Ascending aorta (tissue), 2 donors: ENCODE measurements around the gene ARHGAP15. TPM values are rescaled to one million over a fixed set of nuclear protein-coding genes. Genes with fewer than 3 reads are reported as not detected.

Experiments used
- DNase-seq, 2 donors: peaks; one replicate each; pipeline ENCODE4 v3.0.0-alpha.2; 2019; ENCODE audit warnings: low spot score in 2 of 2
- H3K27ac ChIP-seq, 2 donors: fragments of 200-600 bp; sonication (generic); one replicate each; pipeline ENCODE4 v1.5.1; 2016 to 2017; ENCODE audit warnings: mild to moderate bottlenecking in 1 of 2
- H3K27me3 ChIP-seq: fragments of 200-600 bp; sonication (generic); one replicate; pipeline ENCODE4 v1.5.1; 2017
- H3K36me3 ChIP-seq, 2 donors: fragments of 200-600 bp; sonication (generic); one replicate each; pipeline ENCODE4 v1.5.1; 2016
- H3K4me1 ChIP-seq, 2 donors: fragments of 200-600 bp; sonication (generic); one replicate each; pipeline ENCODE4 v1.5.1; 2016 to 2017; ENCODE audit warnings: mild to moderate bottlenecking in 1 of 2
- H3K4me3 ChIP-seq, 2 donors: fragments of 200-600 bp; sonication (generic); one replicate each; pipeline ENCODE4 v1.5.1; 2016 to 2017; ENCODE audit warnings: mild to moderate bottlenecking in 1 of 2
- H3K9me3 ChIP-seq, 2 donors: fragments of 200-600 bp; sonication (generic); one replicate each; pipeline ENCODE4 v1.5.1; 2016
- intact Hi-C: fragments of 100-400 bp; cut with DNase I; formaldehyde crosslinking; loops from one replicate; pipeline ENCODE4 v1.15.1; 2023
- total RNA-seq: library from RNA; depleted of rRNA; stranded (reverse); fragments of >200 nt; gene quantifications from one replicate; pipeline ENCODE4 v1.1.0, GENCODE V29; 2016
- TF ChIP-seq, protein P1 (sequence below), 3 experiments: fragments of 200-600 bp in 2 of 3; fragments of 450-650 bp in 1 of 3; sonication (generic) in 2 of 3; IDR thresholded peaks; one replicate each; pipeline ENCODE4 v1.5.1; 2016 to 2019; ENCODE audit warnings: antibody characterized with exemption in 3 of 3, mild to moderate bottlenecking in 1 of 3, moderate library complexity in 1 of 3

Gene ARHGAP15
- total RNA-seq, 1 donor from 2014 or later = 1.4 TPM

DNA sequence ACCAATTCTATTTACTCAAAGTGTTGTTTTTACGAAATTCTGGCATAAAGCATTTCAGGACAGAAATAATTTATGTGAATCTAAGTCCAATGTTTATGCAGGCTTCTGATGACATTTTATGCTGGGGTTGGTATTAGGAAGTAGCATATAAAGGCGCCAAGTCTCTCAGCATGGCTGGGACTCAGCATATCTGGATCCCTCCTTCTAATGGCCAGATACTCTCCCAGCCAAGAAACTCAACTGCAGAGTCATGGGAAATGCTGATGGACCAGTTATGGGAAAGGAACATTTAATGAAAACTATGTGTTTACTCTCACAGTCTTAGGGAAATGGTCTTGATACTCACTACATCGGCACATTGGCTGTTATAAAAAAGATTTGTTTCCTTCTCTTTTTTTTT lies 392.2 kb downstream of the ARHGAP15 start:
- peaks cover 3 to 18% of the 10 kb centered on the region in 2 donors for H3K4me1 ChIP-seq
- TF ChIP-seq, protein P1, sequence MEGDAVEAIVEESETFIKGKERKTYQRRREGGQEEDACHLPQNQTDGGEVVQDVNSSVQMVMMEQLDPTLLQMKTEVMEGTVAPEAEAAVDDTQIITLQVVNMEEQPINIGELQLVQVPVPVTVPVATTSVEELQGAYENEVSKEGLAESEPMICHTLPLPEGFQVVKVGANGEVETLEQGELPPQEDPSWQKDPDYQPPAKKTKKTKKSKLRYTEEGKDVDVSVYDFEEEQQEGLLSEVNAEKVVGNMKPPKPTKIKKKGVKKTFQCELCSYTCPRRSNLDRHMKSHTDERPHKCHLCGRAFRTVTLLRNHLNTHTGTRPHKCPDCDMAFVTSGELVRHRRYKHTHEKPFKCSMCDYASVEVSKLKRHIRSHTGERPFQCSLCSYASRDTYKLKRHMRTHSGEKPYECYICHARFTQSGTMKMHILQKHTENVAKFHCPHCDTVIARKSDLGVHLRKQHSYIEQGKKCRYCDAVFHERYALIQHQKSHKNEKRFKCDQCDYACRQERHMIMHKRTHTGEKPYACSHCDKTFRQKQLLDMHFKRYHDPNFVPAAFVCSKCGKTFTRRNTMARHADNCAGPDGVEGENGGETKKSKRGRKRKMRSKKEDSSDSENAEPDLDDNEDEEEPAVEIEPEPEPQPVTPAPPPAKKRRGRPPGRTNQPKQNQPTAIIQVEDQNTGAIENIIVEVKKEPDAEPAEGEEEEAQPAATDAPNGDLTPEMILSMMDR (IDR thresholded peaks at IDR 0.05) = no peak
- H3K36me3 ChIP-seq = no peaks in the 10 kb centered on the region
- no peak overlapping the region for H3K27ac ChIP-seq
- DNase-seq = no peak
- H3K27me3 ChIP-seq = no peaks in the 10 kb centered on the region
- no peaks in the 10 kb centered on the region for H3K9me3 ChIP-seq
- intact Hi-C loops = no loop called here
- no peak overlapping the region for H3K4me3 ChIP-seq

DNA sequence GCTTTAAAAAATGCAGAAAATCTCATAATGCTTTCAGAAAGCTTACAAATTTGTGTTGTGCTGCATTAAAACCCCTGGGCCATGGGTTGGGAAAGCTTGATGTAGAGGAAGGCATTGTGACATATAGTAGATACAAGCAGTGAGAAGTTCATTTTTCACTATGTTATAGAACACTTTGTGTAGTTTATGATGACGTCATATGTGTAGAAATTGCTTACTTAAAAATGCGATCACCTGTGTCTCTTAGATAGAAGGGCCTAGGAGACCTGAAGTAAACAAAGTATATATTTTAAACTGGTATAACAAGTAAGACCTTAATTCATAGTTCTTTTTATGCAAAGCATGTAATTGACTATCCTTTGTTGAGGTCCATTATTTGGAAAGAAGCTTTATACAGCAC lies 393.5 kb downstream of the ARHGAP15 start:
- Histone ChIP-seq H3K9me3 (no peaks in the 10 kb centered on the region), H3K4me1 (peaks cover 3 to 18% of the 10 kb centered on the region in 2 donors), H3K36me3 (no peaks in the 10 kb centered on the region), H3K27me3 (no peaks in the 10 kb centered on the region), H3K27ac (no peak overlapping the region), H3K4me3 (no peak overlapping the region)
- no peak for DNase-seq
- TF ChIP-seq, protein P1 (IDR thresholded peaks at IDR 0.05) = no peak
- intact Hi-C loops = no loop called here

DNA sequence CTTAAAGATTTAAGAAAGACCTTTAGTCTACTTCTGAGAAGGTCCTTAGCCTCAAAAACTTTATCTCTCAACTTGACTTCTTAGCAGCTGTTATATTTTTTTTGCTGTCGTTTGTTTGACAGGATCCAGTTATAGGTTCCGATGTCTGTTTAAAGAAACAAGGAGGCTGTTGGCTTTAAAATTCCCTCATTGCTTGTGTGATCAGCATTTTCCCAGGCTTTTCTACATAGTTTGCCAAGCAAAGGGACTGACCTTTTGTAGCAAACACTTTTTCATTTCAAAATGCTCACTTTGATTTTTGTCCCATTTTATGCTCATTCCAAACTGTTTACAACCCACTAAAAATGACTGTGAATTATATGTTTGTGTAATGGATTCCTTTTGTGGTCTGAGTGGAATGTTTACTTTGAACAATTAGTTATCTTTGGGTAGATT lies 394.9 kb downstream of the ARHGAP15 start:
- TF ChIP-seq, protein P1 (IDR thresholded peaks at IDR 0.05) = no peak
- Histone ChIP-seq H3K27me3 (no peaks in the 10 kb centered on the region), H3K27ac (peak overlapping the region; percentile 23 to 52), H3K9me3 (no peaks in the 10 kb centered on the region), H3K36me3 (no peaks in the 10 kb centered on the region), H3K4me3 (peak overlapping the region in 1 of 2 donors; percentile 2), H3K4me1 (peaks cover 3 to 18% of the 10 kb centered on the region in 2 donors)
- DNase-seq = no peak
- intact Hi-C loops = no loop called here

DNA sequence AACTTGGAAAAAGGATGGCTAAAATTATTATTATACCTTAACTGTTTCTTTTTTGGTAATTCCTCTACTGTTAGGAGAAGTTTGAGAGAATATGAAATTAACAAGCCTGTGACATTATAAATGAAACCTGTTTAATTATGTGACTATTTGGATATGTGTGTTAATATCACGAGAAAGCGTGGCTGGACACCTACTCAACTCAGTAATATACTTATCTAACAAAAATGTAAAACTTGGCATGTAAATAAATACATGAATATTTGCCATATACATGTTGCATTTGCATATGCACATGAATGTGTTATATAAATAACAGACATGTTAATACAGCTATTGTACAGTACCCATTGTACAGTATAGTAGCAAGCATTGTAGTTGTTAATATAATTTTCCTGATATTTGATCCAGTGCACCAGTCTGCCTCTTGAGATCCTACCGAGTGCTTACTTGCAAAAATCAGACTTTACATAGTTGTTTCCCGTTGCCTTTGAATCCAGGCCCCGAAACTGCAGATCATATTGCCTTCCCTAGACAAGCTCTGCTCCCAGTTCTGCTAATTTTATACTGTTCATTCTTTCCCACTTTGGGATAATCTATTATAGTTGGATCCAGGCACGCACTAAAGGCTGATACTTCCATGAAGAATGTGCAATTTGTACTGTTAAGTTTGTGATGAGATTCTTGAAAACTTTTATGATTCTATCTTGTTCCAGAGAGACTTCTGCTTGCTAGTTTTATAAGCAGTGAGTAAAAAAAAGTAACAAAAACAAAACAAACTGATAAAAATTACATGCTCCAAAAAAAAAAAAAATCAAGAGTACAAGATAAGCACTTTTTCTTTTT lies 395.6 kb downstream of the ARHGAP15 start:
- no peaks in the 10 kb centered on the region for H3K36me3 ChIP-seq
- H3K27me3 ChIP-seq = no peaks in the 10 kb centered on the region
- intact Hi-C loops = no loop called here
- no peak for DNase-seq
- H3K27ac ChIP-seq = peak overlapping the region; percentile 23 to 52
- H3K4me3 ChIP-seq = peak overlapping the region in 1 of 2 donors; percentile 2
- TF ChIP-seq, protein P1 (IDR thresholded peaks at IDR 0.05) = no peak
- H3K4me1 ChIP-seq = peaks cover 3 to 18% of the 10 kb centered on the region in 2 donors
- no peaks in the 10 kb centered on the region for H3K9me3 ChIP-seq

DNA sequence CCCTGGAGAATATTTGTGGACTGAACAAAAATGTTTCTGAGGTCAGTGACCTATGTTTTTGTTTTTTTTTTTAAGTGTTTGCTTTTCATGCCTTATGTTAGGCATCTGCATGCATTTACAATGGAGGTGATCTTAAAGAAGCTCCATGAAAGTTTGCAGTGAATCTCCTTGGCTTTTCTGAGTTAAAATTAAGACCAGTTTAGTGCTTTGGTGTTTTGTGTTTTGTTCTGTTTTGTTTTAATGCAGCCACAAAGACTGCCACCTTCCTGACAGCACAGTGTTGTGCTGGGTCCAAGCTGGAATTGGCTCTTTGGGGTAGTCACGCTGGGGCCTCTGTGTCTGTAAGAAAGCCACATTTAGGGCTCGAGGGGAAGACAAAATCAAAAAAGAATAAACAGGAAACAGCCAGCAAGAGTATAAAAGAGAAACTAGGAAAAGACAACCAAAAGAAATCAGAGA lies 396.2 kb downstream of the ARHGAP15 start:
- intact Hi-C loops = no loop called here
- TF ChIP-seq, protein P1 (IDR thresholded peaks at IDR 0.05) = no peak
- Histone ChIP-seq H3K9me3 (no peaks in the 10 kb centered on the region), H3K27ac (peak overlapping the region in 1 of 2 donors; percentile 12), H3K27me3 (no peaks in the 10 kb centered on the region), H3K36me3 (no peaks in the 10 kb centered on the region), H3K4me1 (peaks cover 3 to 18% of the 10 kb centered on the region in 2 donors), H3K4me3 (no peak overlapping the region)
- no peak for DNase-seq
